ENCODE data around the gene PDIA5.

Gene PDIA5

GRCh38 chr3:123044981-123045763 lies 21.7 kb upstream of the PDIA5 start:
- no peak for DNase-seq

DNA sequence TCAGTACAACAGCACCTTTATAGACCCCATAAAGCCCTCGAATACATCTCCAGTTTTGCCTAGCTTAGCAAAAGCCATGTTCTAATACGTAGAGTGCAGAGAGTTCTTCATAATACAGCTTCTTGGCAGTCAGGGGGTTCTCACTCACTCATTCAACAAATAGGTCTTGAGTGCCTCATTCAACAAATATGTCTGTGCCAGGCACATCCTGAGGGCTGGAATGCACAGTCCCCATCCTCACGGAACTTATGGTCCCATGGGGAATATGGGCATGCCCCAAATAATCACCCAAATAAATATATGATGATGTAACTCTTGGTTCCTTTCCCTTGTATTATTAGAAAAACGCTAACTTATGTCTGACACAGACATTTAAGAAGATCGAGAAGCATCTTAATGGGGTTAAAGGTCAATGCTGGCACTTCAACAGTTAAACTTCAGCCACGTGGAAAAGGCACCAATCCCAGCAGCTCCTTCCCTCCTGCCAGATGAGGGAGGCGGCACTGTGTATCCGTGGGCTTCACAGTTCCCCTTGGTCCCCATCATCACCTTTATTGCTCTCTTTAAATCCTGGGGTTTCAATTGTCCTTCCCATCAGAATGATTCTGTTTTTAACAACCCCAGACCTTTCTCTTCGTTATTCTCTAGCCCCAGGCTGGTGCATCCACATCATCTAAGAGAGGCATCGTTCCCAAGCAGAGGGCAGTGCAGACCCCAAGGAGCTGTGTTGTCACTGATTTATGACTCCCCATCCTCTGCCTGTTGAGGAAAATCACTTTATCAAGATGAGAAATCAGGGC lies 20.4 kb upstream of the PDIA5 start:
- DNase-seq, result no peak

- DNase-seq, result no peak
Measured at GRCh38 chr3:123047062-123047319, 19.8 kb upstream of the PDIA5 start.

GRCh38 chr3:123048480-123049237 lies 18.2 kb upstream of the PDIA5 start:
- DNase-seq, result no peak

DNA sequence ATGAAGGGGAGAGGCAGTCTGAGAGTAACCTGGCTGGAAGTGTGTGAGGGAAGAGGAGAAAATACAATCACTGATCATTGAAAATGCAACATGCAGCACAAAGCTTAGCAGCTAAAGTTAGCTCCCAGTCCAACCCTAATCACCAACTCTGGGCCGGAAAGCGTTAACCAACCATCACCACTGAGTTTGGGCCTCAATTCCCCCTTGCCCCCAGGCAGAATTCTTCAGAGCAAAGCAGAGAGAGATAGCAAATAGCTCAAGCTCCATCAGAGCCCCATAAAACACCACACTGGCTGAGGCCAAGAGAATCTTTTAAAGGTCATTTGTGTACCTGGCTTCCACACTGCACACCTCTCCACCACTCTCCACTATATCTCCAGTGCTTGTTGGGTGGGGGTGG lies 16.2 kb upstream of the PDIA5 start:
- no peak for DNase-seq

DNA sequence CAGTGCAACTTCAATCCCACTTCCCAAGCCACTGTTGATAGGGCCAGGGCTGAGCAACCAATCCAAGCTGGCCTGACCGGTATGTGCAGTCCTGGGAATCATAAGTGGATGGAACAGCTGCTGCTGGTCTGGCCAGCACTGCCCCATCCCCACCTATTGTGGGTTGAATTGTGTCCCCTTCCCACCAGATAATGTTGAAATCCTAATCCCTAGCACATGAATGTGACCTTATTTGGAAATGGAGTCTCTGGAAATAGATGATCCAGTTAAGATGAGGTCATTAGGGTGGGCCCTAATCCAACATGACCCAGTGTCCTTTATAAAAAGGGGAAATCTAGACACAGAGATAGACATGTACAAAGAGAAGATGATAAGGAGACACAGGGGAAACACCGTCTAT lies 13.7 kb upstream of the PDIA5 start:
- DNase-seq, result no peak

GRCh38 chr3:123054109-123054778 lies 12.6 kb upstream of the PDIA5 start:
- no peak for DNase-seq

DNA sequence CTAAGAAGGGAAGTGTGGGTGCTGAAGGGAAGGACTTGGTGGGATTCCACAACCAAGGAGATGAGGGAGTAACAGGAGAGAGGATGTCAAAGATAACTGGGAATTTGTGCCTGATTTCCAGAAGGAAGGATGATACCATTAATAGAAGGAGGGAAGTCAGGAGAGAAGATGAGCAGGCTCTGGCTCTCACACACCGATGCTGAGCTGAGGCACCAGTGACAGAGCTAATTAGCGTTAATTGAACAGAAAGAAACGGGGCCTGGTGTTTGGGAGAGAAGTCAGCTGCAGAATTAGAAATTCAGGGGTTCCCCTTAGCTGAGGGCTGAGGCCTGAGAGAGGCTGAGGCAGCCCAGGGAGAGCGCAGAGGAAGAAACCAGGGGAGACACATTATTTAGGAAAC lies 11.9 kb upstream of the PDIA5 start:
- no peak for DNase-seq

DNA sequence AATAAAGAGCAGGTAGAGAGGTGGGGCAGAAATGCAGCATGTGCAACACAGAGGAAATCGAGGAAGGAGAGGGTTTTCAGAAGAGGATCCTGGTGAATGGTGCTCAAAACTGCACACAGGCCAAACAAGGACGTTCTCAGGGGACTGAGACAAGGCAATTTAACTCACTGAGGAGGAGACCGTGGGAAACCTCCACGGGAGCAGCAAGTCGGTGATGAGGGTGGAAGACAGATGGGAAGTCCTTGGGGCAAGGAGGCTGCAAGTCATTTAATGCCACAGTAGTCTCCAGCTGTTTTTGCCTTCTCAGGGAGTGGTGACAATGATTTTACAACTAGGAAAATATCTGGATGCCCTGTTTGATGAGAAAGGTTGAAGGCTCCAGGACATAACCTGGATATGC lies 11.5 kb upstream of the PDIA5 start:
- DNase-seq, result no peak

DNA sequence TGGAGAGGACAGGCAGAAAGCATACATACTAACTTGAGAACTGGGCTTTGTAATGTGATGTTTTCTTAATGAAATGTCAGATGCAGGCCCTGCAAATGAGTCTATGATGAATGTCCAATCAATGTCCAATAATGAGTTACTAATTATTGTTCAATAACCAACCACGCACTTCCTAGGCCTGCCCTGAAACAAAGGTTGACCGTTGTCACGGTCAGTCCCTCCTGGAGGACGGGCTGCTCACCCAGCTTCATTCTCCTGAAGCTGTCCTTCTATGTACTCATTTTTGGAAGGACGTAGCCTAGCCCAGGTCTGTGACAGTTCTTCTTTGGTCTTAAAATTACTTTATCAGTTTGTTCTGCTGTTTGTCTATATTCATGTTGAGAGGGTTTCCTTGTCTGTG lies 8.3 kb upstream of the PDIA5 start:
- no peak for DNase-seq

- DNase-seq, result no peak
Measured at GRCh38 chr3:123060054-123060453, 6.8 kb upstream of the PDIA5 start.

DNA sequence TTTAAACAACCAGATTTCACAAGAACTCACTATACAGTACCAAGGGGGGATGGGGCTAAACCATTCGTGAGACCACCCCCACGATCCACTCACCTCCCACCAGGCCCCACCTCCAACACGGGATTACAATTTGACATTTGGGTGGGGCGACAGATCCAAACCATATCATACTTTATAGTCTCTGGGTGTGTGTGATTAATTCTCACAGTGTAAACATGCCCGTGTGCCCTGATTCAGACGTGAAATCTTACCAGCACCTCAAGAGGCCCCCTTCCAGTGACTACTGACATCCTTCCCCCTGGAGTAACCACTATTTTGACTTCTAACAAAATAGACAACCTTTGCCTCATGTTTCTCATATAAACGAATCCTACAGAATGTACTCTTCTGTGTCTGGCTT lies 5.0 kb upstream of the PDIA5 start:
- DNase-seq, result no peak

GRCh38 chr3:123063034-123063433 lies 3.8 kb upstream of the PDIA5 start:
- DNase-seq, result no peak

GRCh38 chr3:123064506-123064905 lies 2.3 kb upstream of the PDIA5 start:
- no peak for DNase-seq

DNA sequence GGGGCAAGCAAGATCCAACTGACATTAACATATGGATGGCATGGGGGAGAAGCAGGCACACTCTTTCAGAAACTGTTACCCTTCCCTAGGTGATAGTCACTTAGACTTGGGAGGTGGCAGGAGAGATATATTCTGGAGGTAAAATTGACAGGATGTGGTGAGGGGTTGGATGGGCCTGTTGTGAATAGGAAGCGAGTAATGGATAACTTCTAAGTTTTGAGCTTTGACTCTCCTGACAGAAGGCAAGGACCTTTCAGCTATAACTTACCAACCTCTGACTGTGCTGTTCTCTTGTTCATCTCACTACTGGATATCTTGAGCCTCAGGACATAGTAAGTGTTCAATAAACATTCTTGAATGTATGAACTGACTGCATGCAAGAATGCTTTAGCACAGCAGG lies 1.9 kb upstream of the PDIA5 start:
- DNase-seq, result no peak

- DNase-seq, result no peak
Measured at GRCh38 chr3:123066599-123066895, 278 bp upstream of the PDIA5 start.

DNA sequence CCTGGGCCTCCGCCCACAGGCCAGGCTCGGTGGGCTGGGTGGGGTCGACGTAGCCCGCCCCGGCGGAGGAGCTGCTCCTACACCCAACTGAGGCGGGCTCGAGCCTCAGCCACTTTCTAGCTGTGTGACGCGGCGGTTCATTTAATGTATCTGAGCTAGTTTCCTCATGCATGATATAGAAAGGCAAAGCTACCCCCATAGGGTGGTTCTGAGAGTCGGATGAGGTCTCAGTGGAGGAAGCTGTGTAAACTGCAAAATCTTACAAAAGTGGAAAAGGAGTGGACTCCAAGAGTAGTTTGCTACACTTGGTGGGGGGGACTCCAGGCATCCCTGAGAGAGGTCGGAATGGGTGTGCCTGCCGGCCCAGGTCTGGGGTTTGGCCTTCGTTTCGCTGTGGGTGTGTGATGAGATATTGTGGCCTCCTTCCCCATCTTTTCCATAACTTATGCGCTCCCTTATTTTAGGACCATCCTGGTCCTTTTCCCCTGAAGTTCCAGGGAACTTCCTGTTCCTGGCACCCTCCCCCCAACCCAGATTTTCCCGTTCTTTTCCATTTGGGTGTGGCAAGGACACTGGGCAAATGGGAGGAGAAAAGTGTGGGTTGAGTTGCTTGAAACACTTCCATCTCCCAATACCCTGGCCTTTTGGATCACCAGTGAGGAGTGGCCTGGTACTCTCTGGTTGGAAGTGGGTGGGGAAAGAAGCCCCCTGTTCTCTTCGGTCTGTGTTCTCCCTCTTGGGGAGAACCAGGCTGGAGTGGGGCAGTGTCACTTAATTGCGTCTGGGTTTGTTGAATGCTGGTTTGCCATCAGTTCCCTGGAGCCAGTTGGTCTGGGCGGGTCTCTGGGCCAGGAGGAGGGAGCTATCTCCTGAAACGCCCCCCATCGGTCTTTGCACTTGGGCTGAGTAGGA lies 1.1 kb downstream of the PDIA5 start:
- no peak for DNase-seq

DNA sequence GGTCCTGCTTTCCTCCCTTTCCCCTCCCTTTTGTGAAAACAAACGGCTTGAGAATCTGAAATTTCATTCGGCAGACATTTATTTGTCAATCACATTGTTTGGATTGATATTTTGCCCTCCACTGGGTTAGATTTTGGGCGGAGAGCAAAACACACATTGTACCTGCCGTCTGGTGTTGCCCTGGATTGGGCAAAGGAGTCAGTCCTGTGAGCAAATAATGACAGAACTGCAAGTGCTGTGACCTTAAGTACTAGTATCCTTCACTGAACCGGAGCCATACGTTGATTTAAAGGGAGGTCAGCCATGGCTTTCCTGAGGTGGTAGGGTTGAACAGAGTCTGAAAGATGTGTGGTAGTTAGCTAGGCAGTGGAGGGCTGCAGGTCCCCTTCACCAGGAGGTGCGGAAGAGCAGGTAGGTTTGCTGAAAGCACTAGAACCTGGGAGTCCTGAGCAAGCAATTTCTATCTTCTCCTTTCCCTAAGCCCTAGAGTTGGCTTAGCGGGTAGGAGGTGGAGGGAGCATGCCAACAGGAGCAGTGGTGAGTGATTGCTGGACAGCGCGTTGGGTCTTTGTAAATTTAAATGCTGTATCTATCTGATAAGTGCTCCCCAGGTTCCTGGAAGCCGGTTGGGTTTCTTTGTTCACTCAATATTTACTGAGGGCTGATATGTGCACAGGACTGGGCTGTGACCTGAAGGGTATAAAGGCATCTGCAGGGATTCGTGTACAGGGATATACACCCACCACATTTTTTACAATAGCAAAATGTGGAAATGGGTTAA lies 2.0 kb downstream of the PDIA5 start:
- no peak for DNase-seq

DNA sequence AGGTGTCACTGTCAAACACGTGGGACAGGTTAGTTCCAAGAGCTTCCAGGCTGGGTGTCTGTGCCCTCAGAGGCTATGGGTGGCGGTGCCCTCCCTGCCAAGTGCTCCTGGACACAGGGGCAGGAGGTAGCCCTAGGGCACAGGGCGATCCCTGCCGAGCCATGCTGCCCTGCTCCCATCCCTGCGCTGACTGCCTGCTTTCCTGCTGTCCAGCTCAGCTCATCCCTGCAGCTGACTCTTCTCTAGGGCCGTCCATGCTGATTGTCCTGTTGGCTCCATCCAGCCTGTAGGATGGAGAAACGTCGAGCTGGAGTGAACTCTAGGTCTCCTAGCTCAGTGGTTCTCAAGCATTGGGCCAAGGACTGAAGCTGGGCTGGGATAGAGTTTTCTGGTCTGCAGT lies 3.7 kb downstream of the PDIA5 start:
- DNase-seq, result no peak

GRCh38 chr3:123071146-123071545 lies 4.3 kb downstream of the PDIA5 start:
- no peak for DNase-seq

- no peak for DNase-seq
Measured at GRCh38 chr3:123071581-123071980, 4.8 kb downstream of the PDIA5 start.

GRCh38 chr3:123072152-123072551 lies 5.3 kb downstream of the PDIA5 start:
- no peak for DNase-seq

All from activated effector memory CD4-positive, alpha-beta T cell treated with Interleukin-2 at 50 U/mL for 16 hours (primary cell).